Caki2 (cell line): ENCODE measurements around the gene IRAK1BP1. TPM values are rescaled to one million over a fixed set of nuclear protein-coding genes. Genes with fewer than 3 reads are reported as not detected.
"Not testable (repeated sequence)": the region's sequence is repeated elsewhere in the genome, so short reads cannot be mapped to it uniquely, and the experiment has no call there.

ENCODE experiments used
- DNase-seq: peaks from one replicate; pipeline ENCODE4 v3.0.0-alpha.2; 2015; ENCODE audit warnings: low read depth
- in situ Hi-C: cut with HindIII; loops from 2 replicates; pipeline ENCODE4 v1.10.0; 2016; ENCODE audit warnings: low sequenced_read_pairs, low pct_unique_long_range_greater_than_20kb, mixed read lengths
- total RNA-seq: library from RNA; depleted of rRNA; stranded (reverse); fragments of >200 nt; shearing (Covaris generic); gene quantifications from 2 replicates; pipeline ENCODE4 v1.2.3, GENCODE V29; 2014; ENCODE audit warnings: low replicate concordance; rRNA removed

Gene IRAK1BP1
- total RNA-seq = 2.1 and 2.7 TPM in 2 replicates

- peak; percentile 82 for DNase-seq
- in situ Hi-C loops = no loop called here
Measured at GRCh38 chr6:78867370-78868040, at the start of gene IRAK1BP1. Gene IRAK1BP1, plus strand, starts transcription at chr6:78867551. Its CDS starts 26 bp downstream, at chr6:78867577.

- DNase-seq = no peak
- in situ Hi-C loops = no loop called here
Measured at GRCh38 chr6:78824045-78824444, 43.3 kb upstream of the IRAK1BP1 start.

GRCh38 chr6:78829407-78829806 is 37.9 kb upstream of the IRAK1BP1 start:
- no peak for DNase-seq
- in situ Hi-C loops = no loop called here

- no peak for DNase-seq
- in situ Hi-C loops = no loop called here
Measured at GRCh38 chr6:78830805-78831204, 36.5 kb upstream of the IRAK1BP1 start.

- in situ Hi-C loops = no loop called here
- DNase-seq = no peak
Measured at GRCh38 chr6:78831492-78831891, 35.9 kb upstream of the IRAK1BP1 start.

GRCh38 chr6:78832091-78832808 is 35.1 kb upstream of the IRAK1BP1 start:
- DNase-seq = no peak
- in situ Hi-C loops = no loop called here

- DNase-seq = no peak
- in situ Hi-C loops = no loop called here
Measured at GRCh38 chr6:78835817-78836216, 31.5 kb upstream of the IRAK1BP1 start.

GRCh38 chr6:78836598-78836997 is 30.8 kb upstream of the IRAK1BP1 start:
- no peak for DNase-seq
- in situ Hi-C loops = no loop called here

GRCh38 chr6:78841111-78841510 is 26.2 kb upstream of the IRAK1BP1 start:
- in situ Hi-C loops = no loop called here

GRCh38 chr6:78842953-78843352 is 24.4 kb upstream of the IRAK1BP1 start:
- DNase-seq = no peak
- in situ Hi-C loops = no loop called here

More at GRCh38 chr6:78841111-78841510, 26.2 kb upstream of the IRAK1BP1 start:
- DNase-seq = no peak

GRCh38 chr6:78844899-78845298 is 22.5 kb upstream of the IRAK1BP1 start:
- in situ Hi-C loops = no loop called here
- DNase-seq = no peak

GRCh38 chr6:78845567-78845966 is 21.8 kb upstream of the IRAK1BP1 start:
- no peak for DNase-seq
- in situ Hi-C loops = no loop called here

GRCh38 chr6:78850621-78851020 is 16.7 kb upstream of the IRAK1BP1 start:
- DNase-seq = no peak

GRCh38 chr6:78851156-78851555 is 16.2 kb upstream of the IRAK1BP1 start:
- in situ Hi-C loops = no loop called here
- no peak for DNase-seq

More at GRCh38 chr6:78850621-78851020, 16.7 kb upstream of the IRAK1BP1 start:
- in situ Hi-C loops = no loop called here

GRCh38 chr6:78854546-78854945 is 12.8 kb upstream of the IRAK1BP1 start:
- in situ Hi-C loops = no loop called here
- DNase-seq = no peak

GRCh38 chr6:78858339-78858938 is 8.9 kb upstream of the IRAK1BP1 start:
- in situ Hi-C loops, DNase-seq: not testable (repeated sequence)

GRCh38 chr6:78861509-78861908 is 5.8 kb upstream of the IRAK1BP1 start:
- DNase-seq = no peak
- in situ Hi-C loops = no loop called here

- DNase-seq = no peak
- in situ Hi-C loops = no loop called here
Measured at GRCh38 chr6:78863576-78863975, 3.8 kb upstream of the IRAK1BP1 start.

- in situ Hi-C loops = no loop called here
- no peak for DNase-seq
Measured at GRCh38 chr6:78864957-78865356, 2.4 kb upstream of the IRAK1BP1 start.
